Measurements from ENCODE around the gene KIAA0513. TPM values are rescaled to one million over a fixed set of nuclear protein-coding genes. Genes with fewer than 3 reads are reported as not detected.

Gene KIAA0513
- total RNA-seq, 1 experiment from 2014 or later = 8.7 TPM

DNA sequence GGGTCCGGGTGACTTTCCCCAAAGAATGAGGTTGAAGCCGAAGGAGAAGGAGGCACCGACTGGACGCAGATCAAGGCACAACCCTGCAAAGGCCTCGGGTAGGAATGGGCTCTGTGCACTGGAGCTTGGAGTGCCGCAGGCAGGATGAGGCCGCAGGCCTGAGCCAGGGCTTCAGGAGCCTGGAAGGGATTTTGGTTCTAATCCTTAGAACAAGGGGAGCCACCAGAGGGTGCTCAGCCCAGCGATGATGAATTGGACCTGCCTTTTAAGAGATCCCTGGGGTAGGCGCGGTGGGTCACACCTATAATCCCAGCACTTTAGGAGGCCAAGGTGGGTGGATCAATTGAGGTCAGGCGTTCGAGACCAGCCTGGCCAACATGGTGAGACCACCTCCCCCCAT lies 76.6 kb downstream of the KIAA0513 start:
- ChIA-PET POLR2A (no interaction called here), CTCF (no interaction called here)
- no peaks in the 10 kb centered on the region for H3K36me3 ChIP-seq (ENCODE audit: control insufficient read depth, insufficient read depth, low read length)
- ATAC-seq = no peak
- DNase-seq (ENCODE audit: low read depth, low spot score) = no peak
- H3K27me3 ChIP-seq (ENCODE audit: control insufficient read depth, insufficient read depth, low read length) = no peaks in the 10 kb centered on the region
- H3K27ac ChIP-seq (ENCODE audit: low read length) = no peak overlapping the region
- BruUV-seq (replicated peaks) = no TSS peak
- intact Hi-C loops (cut with micrococcal nuclease; ENCODE audit: unreplicated experiment) = no loop called here
- no peaks in the 10 kb centered on the region for H3K9me3 ChIP-seq (ENCODE audit: control insufficient read depth, insufficient read depth, low read depth, low read length)
- no peaks in the 10 kb centered on the region for H3K4me1 ChIP-seq (ENCODE audit: control insufficient read depth, insufficient read depth, low read length)
- in situ Hi-C loops (cut with HindIII; ENCODE audit: low pct_unique_long_range_greater_than_20kb, low sequenced_read_pairs) = no loop called here
- no peak overlapping the region for H3K4me3 ChIP-seq (ENCODE audit: low read depth in 2 of 2, low read length in 2 of 2)
- no peak for TF ChIP-seq TCF7L2 (IDR thresholded peaks at IDR 0.05; ENCODE audit: low read depth, low read length)
- TF ChIP-seq, protein P1, sequence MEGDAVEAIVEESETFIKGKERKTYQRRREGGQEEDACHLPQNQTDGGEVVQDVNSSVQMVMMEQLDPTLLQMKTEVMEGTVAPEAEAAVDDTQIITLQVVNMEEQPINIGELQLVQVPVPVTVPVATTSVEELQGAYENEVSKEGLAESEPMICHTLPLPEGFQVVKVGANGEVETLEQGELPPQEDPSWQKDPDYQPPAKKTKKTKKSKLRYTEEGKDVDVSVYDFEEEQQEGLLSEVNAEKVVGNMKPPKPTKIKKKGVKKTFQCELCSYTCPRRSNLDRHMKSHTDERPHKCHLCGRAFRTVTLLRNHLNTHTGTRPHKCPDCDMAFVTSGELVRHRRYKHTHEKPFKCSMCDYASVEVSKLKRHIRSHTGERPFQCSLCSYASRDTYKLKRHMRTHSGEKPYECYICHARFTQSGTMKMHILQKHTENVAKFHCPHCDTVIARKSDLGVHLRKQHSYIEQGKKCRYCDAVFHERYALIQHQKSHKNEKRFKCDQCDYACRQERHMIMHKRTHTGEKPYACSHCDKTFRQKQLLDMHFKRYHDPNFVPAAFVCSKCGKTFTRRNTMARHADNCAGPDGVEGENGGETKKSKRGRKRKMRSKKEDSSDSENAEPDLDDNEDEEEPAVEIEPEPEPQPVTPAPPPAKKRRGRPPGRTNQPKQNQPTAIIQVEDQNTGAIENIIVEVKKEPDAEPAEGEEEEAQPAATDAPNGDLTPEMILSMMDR (IDR thresholded peaks at IDR 0.05) = no peak
- TF ChIP-seq POLR2AphosphoS5 (IDR thresholded peaks at IDR 0.05; ENCODE audit: low read depth, low read length) = no peak
- no peak for TF ChIP-seq REST (IDR thresholded peaks at IDR 0.05; ENCODE audit: insufficient read depth in 1 of 2, low read depth in 2 of 2, low read length in 1 of 2)
- TF ChIP-seq SIN3A (IDR thresholded peaks at IDR 0.05; ENCODE audit: borderline replicate concordance, insufficient read depth, low read depth, low read length) = no peak

DNA sequence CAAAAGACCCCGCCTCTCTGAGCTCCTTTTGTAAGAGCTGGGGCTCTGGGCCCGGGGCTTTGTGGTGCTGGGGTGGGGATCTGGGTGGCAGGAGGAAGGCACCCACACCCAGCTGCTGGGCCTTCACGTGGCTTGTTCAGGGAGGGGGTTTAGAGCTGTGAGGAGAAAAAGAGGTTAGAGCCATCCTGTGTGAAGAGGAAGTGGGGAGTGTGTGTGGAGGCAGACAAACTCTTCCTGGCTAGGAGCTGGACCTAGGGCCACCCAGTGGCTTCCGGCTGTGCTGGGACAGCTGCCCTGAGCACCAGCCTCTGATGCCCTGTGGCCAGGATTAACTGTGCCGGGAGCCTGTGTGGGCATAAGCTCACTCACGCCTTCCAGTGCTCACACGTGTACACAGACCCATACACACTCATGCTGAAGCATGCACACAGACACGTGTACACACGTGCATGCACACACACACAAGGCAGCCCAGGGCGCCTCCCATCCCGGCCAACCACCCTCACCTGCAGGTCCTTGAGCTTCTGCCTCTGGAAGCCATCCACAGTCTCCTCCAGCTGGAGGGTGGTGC lies 77.3 kb downstream of the KIAA0513 start:
- POLR2A ChIA-PET = no interaction called here
- TF ChIP-seq, protein P1 (IDR thresholded peaks at IDR 0.05) = no peak
- TF ChIP-seq POLR2AphosphoS5 (IDR thresholded peaks at IDR 0.05; ENCODE audit: low read depth, low read length) = no peak
- TF ChIP-seq SIN3A (IDR thresholded peaks at IDR 0.05; ENCODE audit: borderline replicate concordance, insufficient read depth, low read depth, low read length) = no peak
- no peak for TF ChIP-seq TCF7L2 (IDR thresholded peaks at IDR 0.05; ENCODE audit: low read depth, low read length)
- TF ChIP-seq REST (IDR thresholded peaks at IDR 0.05; ENCODE audit: insufficient read depth in 1 of 2, low read depth in 2 of 2, low read length in 1 of 2) = no peak
- DNase-seq (ENCODE audit: low read depth, low spot score) (no peak), ATAC-seq (peak; percentile 60)
- BruUV-seq (replicated peaks) = no TSS peak
- in situ Hi-C loops (cut with HindIII; ENCODE audit: low pct_unique_long_range_greater_than_20kb, low sequenced_read_pairs) (no loop called here), intact Hi-C loops (cut with micrococcal nuclease; ENCODE audit: unreplicated experiment) (no loop called here)
- Histone ChIP-seq H3K4me1 (ENCODE audit: control insufficient read depth, insufficient read depth, low read length) (no peaks in the 10 kb centered on the region), H3K36me3 (ENCODE audit: control insufficient read depth, insufficient read depth, low read length) (no peaks in the 10 kb centered on the region), H3K27ac (ENCODE audit: low read length) (no peak overlapping the region), H3K27me3 (ENCODE audit: control insufficient read depth, insufficient read depth, low read length) (no peaks in the 10 kb centered on the region), H3K9me3 (ENCODE audit: control insufficient read depth, insufficient read depth, low read depth, low read length) (no peaks in the 10 kb centered on the region), H3K4me3 (ENCODE audit: low read depth in 2 of 2, low read length in 2 of 2) (no peak overlapping the region)
- CTCF ChIA-PET = interaction anchor here (0.6 kb wide), 1 partner anchor 105 kb away, joined by 4 read pairs; no protein-coding TSS in a partner anchor
